ENCODE measurements around the gene KCNQ2.

Gene KCNQ2

DNA sequence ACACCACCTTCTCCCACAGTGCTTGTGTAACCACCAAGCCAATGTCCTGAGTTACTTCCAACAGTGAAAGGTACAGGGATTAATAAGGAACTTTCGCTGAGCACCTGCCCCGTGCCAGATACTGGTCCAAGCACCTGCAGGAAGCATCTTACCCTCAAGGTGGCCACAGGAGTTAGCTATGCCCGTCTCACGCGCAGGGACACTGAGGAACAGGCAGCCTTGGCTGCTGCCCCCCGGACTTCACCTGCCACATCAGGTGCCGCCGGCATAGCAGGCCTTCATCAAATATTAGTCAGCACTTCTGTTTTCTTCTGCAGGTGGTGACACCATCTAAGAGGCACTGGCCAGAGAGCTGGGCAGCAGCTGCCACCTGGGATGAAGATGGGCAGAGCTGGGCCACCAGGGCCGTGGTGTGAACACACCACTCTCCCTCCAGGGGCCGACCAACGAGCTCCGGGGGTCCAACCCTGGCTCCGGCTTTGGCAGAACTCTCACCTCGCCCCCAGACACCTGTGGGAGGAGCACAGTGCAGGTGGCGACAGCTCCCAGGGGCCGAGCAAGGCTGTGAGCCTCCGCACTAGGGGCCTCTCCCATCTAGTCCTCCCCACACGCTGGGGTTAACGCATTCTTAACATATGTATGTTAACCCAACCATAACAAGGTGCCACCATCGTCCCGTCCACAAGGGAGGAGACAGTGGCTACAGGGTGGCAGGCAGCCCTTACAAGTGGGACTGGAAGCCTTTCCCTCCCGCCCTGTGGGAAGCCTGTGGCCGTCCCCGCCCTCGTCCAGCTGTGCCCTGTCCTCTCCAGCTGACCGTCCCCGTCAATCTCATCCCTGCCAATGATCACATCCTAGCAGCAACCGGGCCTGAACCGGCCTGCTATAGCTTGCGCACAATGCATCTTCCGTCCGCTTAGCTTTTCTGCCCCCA, 45.2 kb upstream of the KCNQ2 start:
- TF ChIP-seq EGR1 (IDR thresholded peaks at IDR 0.05) (no peak), CREB1 (IDR thresholded peaks at IDR 0.05; ENCODE audit: low read depth) (no peak), YY1 (IDR thresholded peaks at IDR 0.05; ENCODE audit: low read depth) (no peak)

DNA sequence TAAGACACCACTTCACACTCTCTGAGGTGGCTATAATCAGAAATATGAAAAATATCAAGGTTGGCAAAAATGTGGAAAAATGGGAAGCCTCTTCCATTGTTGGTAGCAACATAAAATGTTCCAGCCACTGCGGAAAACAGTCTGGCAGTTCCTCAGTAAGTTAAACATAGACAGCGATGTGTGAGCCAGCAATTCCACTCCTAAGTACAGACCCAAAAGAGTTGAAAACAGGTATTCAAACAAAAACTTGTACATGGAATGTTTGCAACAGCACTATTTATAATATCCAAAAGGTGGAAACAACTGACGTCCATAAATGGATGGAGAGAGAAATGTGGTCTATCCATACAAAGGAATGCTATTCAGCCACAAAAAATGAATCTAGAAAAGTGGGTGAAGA, 40.8 kb upstream of the KCNQ2 start:
- TF ChIP-seq CEBPB (IDR thresholded peaks at IDR 0.05) (no peak), TEAD4 (IDR thresholded peaks at IDR 0.05) (no peak), TAF1 (IDR thresholded peaks at IDR 0.05; ENCODE audit: low read depth) (no peak), NFIC (IDR thresholded peaks at IDR 0.05) (no peak), TCF12 (IDR thresholded peaks at IDR 0.05; ENCODE audit: low read depth) (no peak)
- TF ChIP-seq, protein P1, sequence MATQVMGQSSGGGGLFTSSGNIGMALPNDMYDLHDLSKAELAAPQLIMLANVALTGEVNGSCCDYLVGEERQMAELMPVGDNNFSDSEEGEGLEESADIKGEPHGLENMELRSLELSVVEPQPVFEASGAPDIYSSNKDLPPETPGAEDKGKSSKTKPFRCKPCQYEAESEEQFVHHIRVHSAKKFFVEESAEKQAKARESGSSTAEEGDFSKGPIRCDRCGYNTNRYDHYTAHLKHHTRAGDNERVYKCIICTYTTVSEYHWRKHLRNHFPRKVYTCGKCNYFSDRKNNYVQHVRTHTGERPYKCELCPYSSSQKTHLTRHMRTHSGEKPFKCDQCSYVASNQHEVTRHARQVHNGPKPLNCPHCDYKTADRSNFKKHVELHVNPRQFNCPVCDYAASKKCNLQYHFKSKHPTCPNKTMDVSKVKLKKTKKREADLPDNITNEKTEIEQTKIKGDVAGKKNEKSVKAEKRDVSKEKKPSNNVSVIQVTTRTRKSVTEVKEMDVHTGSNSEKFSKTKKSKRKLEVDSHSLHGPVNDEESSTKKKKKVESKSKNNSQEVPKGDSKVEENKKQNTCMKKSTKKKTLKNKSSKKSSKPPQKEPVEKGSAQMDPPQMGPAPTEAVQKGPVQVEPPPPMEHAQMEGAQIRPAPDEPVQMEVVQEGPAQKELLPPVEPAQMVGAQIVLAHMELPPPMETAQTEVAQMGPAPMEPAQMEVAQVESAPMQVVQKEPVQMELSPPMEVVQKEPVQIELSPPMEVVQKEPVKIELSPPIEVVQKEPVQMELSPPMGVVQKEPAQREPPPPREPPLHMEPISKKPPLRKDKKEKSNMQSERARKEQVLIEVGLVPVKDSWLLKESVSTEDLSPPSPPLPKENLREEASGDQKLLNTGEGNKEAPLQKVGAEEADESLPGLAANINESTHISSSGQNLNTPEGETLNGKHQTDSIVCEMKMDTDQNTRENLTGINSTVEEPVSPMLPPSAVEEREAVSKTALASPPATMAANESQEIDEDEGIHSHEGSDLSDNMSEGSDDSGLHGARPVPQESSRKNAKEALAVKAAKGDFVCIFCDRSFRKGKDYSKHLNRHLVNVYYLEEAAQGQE (IDR thresholded peaks at IDR 0.05; ENCODE audit: low read depth), result no peak
- TF ChIP-seq, protein P2, sequence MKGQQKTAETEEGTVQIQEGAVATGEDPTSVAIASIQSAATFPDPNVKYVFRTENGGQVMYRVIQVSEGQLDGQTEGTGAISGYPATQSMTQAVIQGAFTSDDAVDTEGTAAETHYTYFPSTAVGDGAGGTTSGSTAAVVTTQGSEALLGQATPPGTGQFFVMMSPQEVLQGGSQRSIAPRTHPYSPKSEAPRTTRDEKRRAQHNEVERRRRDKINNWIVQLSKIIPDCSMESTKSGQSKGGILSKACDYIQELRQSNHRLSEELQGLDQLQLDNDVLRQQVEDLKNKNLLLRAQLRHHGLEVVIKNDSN (IDR thresholded peaks at IDR 0.05), result no peak

DNA sequence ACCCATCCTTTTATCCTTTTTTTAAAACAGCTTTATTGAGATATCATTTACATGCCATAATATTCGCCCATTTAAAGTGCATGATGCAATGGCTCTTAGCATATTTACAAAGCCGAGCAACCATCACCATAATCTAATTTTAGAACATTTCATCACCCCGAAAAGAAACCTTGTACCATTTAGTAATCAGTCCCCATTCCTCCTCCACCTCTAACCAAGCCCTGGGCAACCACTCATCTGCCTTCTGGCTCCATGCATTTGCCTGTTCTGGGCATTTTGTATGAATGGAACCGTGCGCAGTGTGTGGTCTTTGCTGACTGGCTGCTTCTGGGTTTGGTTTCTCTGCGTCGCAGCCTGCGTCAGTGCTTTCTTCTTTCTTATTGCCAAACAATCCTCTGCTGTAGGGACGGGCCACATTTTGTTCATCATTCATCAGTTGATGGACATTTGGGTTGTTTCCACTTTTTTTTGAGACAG, 36.7 kb upstream of the KCNQ2 start:
- TF ChIP-seq CEBPB (IDR thresholded peaks at IDR 0.05), result no peak
- TF ChIP-seq TCF12 (IDR thresholded peaks at IDR 0.05; ENCODE audit: low read depth), result no peak
- TF ChIP-seq YY1 (IDR thresholded peaks at IDR 0.05; ENCODE audit: low read depth), result no peak
- TF ChIP-seq, protein P3, sequence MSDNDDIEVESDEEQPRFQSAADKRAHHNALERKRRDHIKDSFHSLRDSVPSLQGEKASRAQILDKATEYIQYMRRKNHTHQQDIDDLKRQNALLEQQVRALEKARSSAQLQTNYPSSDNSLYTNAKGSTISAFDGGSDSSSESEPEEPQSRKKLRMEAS (IDR thresholded peaks at IDR 0.05), result no peak
- TF ChIP-seq, protein P2 (IDR thresholded peaks at IDR 0.05), result no peak

DNA sequence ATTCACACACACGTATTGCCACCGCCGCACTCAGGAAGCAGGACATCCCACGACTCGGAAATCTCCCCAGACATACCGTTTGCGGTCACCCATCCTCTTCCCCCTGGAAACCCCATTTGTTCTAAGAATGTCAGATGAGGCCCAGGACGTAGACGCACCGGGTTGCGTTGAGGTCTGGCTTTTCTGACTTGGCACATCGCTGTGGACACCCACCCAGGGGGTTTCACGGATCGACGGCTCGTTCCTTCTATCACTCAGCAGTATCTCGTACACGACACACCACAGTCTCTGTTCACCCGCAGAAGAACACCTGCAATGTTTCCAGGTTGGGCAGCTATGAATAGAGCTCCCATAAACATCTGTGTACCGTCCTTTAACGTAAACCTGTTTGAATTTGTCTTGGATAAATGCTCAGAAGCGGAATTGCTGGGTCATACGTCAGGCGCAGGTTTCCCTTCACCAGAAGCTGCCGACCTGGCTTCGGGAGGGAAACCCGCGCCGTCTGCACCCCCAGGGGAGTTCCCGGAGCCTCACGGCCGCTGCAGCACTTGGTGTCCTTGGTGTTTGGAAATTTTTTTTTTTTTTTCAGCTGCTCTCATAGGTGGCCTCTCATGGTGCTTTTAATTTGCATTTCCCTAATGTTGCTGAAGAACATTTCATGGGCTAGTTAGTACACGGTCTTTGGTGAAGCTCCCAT, 35.8 kb upstream of the KCNQ2 start:
- no peak for TF ChIP-seq RAD21 (IDR thresholded peaks at IDR 0.05; ENCODE audit: low read depth)
- no peak for TF ChIP-seq CREB1 (IDR thresholded peaks at IDR 0.05; ENCODE audit: low read depth)
- no peak for TF ChIP-seq TEAD4 (IDR thresholded peaks at IDR 0.05)
- TF ChIP-seq, protein P3 (IDR thresholded peaks at IDR 0.05), result no peak
- no peak for TF ChIP-seq NFIC (IDR thresholded peaks at IDR 0.05)
- TF ChIP-seq YY1 (IDR thresholded peaks at IDR 0.05; ENCODE audit: low read depth), result no peak
- no peak for TF ChIP-seq CEBPB (IDR thresholded peaks at IDR 0.05)
- TF ChIP-seq EP300 (IDR thresholded peaks at IDR 0.05; ENCODE audit: borderline replicate concordance), result no peak
- TF ChIP-seq EGR1 (IDR thresholded peaks at IDR 0.05), result no peak
- TF ChIP-seq FOXM1 (IDR thresholded peaks at IDR 0.05; ENCODE audit: borderline replicate concordance, low read depth), result no peak
- TF ChIP-seq, protein P2 (IDR thresholded peaks at IDR 0.05), result no peak
- TF ChIP-seq, protein P1 (IDR thresholded peaks at IDR 0.05; ENCODE audit: low read depth), result no peak
- TF ChIP-seq TAF1 (IDR thresholded peaks at IDR 0.05; ENCODE audit: low read depth), result no peak
- TF ChIP-seq ZBTB7A (IDR thresholded peaks at IDR 0.05; ENCODE audit: low read depth), result no peak
- TF ChIP-seq TCF12 (IDR thresholded peaks at IDR 0.05; ENCODE audit: low read depth), result no peak

DNA sequence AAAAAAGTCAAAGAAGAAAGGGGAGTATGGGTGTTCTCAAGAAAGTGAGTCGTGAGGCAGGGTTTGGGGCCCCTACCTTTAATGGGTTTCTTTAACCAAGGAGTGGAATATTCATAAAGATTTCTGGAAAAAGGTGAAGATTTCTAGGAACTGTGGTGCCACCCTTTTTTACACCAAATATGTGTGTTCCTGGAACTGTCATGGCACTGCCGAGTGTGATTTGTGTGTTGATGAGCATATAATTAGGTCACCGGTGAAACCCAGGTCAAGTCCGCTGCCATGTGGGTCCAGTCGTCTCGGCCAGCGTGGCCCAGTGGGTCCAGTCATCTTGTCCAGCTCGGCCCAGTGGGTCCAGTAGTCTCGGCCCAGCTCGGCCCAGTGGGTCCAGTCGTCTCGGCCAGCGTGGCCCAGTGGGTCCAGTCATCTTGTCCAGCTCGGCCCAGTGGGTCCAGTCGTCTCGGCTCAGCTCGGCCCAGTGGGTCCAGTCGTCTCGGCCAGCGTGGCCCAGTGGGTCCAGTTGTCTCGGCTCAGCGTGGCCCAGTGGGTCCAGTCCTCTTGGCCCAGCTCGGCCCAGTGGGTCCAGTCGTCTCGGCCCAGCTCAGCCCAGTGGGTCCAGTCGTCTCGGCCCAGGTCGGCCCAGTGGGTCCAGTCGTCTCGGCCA, 34.8 kb upstream of the KCNQ2 start:
- TF ChIP-seq RAD21 (IDR thresholded peaks at IDR 0.05; ENCODE audit: low read depth) (no peak), EGR1 (IDR thresholded peaks at IDR 0.05) (no peak), TAF1 (IDR thresholded peaks at IDR 0.05; ENCODE audit: low read depth) (no peak), TCF12 (IDR thresholded peaks at IDR 0.05; ENCODE audit: low read depth) (no peak), EP300 (IDR thresholded peaks at IDR 0.05; ENCODE audit: borderline replicate concordance) (no peak), TEAD4 (IDR thresholded peaks at IDR 0.05) (no peak), CREB1 (IDR thresholded peaks at IDR 0.05; ENCODE audit: low read depth) (no peak), NFIC (IDR thresholded peaks at IDR 0.05) (no peak), FOXM1 (IDR thresholded peaks at IDR 0.05; ENCODE audit: borderline replicate concordance, low read depth) (no peak), YY1 (IDR thresholded peaks at IDR 0.05; ENCODE audit: low read depth) (no peak), CEBPB (IDR thresholded peaks at IDR 0.05) (no peak), ZBTB7A (IDR thresholded peaks at IDR 0.05; ENCODE audit: low read depth) (no peak)
- TF ChIP-seq, protein P1 (IDR thresholded peaks at IDR 0.05; ENCODE audit: low read depth), result no peak
- TF ChIP-seq, protein P3 (IDR thresholded peaks at IDR 0.05), result no peak
- TF ChIP-seq, protein P2 (IDR thresholded peaks at IDR 0.05), result no peak
